Measurements from ENCODE around the gene ESR2. TPM values are rescaled to one million over a fixed set of nuclear protein-coding genes. Genes with fewer than 3 reads are reported as not detected.

Gene ESR2
- total and polyA plus RNA-seq, 4 experiments from 2014 or later = 0.12 to 0.59 TPM; not detected in 2

DNA sequence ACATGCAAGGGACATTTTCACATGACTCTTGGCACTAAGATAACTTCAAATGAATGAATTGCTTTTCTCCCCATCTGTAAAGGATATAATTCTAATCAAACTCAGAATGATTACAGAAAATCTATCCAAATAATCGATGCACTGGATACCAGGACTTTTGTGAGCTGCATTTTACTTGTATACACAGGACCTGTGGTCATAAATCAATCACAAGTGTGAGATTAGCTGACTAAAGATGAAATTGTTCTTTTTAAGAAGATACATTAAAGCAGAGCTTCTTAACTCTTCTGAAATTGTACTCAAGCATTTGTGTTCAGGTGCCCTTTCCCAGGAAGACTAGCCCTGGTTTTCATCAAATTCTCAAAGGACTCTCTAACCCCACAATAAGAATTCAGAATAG lies 66.3 kb downstream of the ESR2 start:
- Histone ChIP-seq H3K36me3 (ENCODE audit: insufficient read depth, low read length) (peaks cover 60% of the 10 kb centered on the region), H3K9me3 (ENCODE audit: control insufficient read depth in 1 of 2, low read length in 2 of 2) (no peaks in the 10 kb centered on the region), H3K27ac (ENCODE audit: low read depth, low read length) (no peak overlapping the region), H3K4me3 (ENCODE audit: low read length in 2 of 2) (no peak overlapping the region), H3K27me3 (ENCODE audit: insufficient read depth, low read length) (no peaks in the 10 kb centered on the region), H3K4me1 (ENCODE audit: insufficient read depth, low read length) (no peaks in the 10 kb centered on the region)
- ChIA-PET POLR2A (ENCODE audit: partially characterized antibody) (no interaction called here), CTCF (ENCODE audit: partially characterized antibody) (no interaction called here)
- no peak for DNase-seq
- no peaks in the 10 kb centered on the region for H3K4me1 Mint-ChIP-seq
- H3K27ac Mint-ChIP-seq = peak overlapping the region in 1 of 7 donors; percentile 42
- intact Hi-C loops (cut with micrococcal nuclease) = no loop called here
- no peaks in the 10 kb centered on the region for H3K27me3 Mint-ChIP-seq
- H3K4me3 Mint-ChIP-seq = no peak overlapping the region
- H3K36me3 Mint-ChIP-seq = peaks cover 47 to 72% of the 10 kb centered on the region in 2 donors
- H3K9me3 Mint-ChIP-seq = no peaks in the 10 kb centered on the region

DNA sequence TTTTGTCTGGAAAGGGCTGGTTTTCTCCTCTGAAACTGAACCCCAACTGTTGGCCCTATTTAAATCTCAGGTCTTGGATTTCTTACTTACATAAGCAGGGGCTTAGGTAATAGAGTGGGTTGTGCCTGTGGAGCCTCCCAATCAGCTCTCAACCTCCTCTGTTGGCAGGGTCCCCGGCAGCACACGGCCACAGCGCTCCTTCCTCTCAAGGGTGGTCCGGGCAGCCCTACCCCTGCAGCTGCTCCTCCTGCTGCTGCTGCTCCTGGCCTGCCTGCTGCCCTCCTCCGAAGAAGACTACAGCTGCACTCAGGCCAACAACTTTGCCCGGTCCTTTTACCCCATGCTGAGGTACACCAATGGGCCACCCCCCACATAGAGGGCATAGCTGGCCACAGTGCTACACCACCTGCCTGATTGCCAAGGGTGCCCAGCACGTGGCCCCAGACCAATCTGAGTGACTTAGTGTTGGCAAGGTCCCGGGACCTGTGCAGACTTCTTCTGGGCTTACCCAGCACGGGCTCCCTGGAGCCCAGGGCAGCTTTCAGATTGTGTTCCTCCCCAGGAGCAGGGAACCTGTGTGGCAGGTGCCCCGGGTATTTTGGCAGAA lies 68.9 kb downstream of the ESR2 start:
- no peak overlapping the region for H3K27ac ChIP-seq (ENCODE audit: low read depth, low read length)
- ChIA-PET POLR2A (ENCODE audit: partially characterized antibody) (no interaction called here), CTCF (ENCODE audit: partially characterized antibody) (no interaction called here)
- H3K36me3 ChIP-seq (ENCODE audit: insufficient read depth, low read length) = peaks cover 84% of the 10 kb centered on the region
- H3K4me3 ChIP-seq (ENCODE audit: low read length in 2 of 2) = no peak overlapping the region
- no peak for DNase-seq
- no peak overlapping the region for H3K4me3 Mint-ChIP-seq
- peak overlapping the region in 2 of 7 donors; percentile 17 to 57 for H3K27ac Mint-ChIP-seq
- H3K27me3 ChIP-seq (ENCODE audit: insufficient read depth, low read length) = no peaks in the 10 kb centered on the region
- H3K27me3 Mint-ChIP-seq = no peaks in the 10 kb centered on the region
- intact Hi-C loops (cut with micrococcal nuclease) = no loop called here
- H3K4me1 Mint-ChIP-seq = no peaks in the 10 kb centered on the region
- H3K9me3 Mint-ChIP-seq = no peaks in the 10 kb centered on the region
- no peaks in the 10 kb centered on the region for H3K9me3 ChIP-seq (ENCODE audit: control insufficient read depth in 1 of 2, low read length in 2 of 2)
- peaks cover 50 to 69% of the 10 kb centered on the region in 2 donors for H3K36me3 Mint-ChIP-seq
- H3K4me1 ChIP-seq (ENCODE audit: insufficient read depth, low read length) = no peaks in the 10 kb centered on the region

DNA sequence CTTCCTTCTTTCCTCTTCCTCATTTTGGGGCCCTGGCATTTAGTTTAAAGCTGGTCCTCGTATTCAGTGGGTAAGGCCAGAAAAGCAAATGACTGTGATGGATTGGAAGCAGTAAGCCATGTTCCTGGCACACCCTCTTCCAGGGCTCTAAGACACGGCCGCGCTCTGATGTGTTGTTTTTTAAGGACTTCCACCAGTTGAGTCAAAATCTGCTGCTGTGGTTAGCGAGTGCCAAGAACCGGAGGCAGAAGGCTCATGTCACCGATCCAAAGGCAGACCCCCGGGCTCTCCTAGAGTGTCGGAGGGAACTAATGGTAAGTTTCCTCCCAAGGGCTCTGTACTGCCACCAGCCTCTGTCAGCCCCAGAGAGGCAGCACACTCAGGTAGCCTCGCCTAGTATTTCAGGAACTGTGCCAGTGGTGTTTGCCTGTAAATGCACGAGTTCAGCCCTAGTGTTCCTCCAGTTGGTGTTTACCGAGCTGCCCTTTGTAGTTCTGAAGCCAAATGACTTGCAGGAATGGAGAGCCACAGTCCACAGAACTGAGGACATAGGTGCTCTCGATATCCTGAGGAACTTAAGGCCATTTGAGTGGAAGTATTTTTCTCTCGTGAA lies 72.7 kb downstream of the ESR2 start:
- DNase-seq = no peak
- no peak overlapping the region for H3K4me3 ChIP-seq (ENCODE audit: low read length in 2 of 2)
- Mint-ChIP-seq H3K36me3 (peaks cover 60 to 77% of the 10 kb centered on the region in 2 donors), H3K4me3 (no peak overlapping the region), H3K4me1 (peaks cover 0 to 4% (median 0%) of the 10 kb centered on the region in 4 donors), H3K27me3 (no peaks in the 10 kb centered on the region), H3K9me3 (no peaks in the 10 kb centered on the region), H3K27ac (peak overlapping the region in 6 of 7 donors; percentile 8 to 80 (median 55))
- H3K27me3 ChIP-seq (ENCODE audit: insufficient read depth, low read length) = no peaks in the 10 kb centered on the region
- POLR2A ChIA-PET (ENCODE audit: partially characterized antibody) = no interaction called here
- H3K36me3 ChIP-seq (ENCODE audit: insufficient read depth, low read length) = peaks cover 84% of the 10 kb centered on the region
- no peaks in the 10 kb centered on the region for H3K4me1 ChIP-seq (ENCODE audit: insufficient read depth, low read length)
- CTCF ChIA-PET (ENCODE audit: partially characterized antibody) = no interaction called here
- no peak overlapping the region for H3K27ac ChIP-seq (ENCODE audit: low read depth, low read length)
- no peaks in the 10 kb centered on the region for H3K9me3 ChIP-seq (ENCODE audit: control insufficient read depth in 1 of 2, low read length in 2 of 2)
- intact Hi-C loops (cut with micrococcal nuclease) = no loop called here

DNA sequence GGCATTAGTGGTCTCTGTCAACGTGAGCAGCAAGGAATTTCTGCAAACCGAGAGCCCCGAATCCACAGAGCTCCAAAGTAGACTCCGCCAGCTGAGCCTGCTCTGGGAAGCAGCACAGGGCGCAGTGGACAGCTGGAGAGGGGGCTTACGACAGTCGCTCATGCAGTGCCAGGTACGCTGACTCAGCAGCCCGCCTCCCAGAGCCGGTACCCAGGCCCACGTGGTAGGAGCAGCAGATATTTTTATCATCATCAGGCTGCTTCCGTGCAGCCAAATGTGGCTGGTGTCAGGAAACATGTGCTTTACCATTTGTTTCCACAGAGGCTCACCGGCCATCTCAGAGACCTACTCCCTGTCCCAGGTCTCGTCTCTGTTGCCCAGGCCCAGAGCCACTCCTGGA lies 73.7 kb downstream of the ESR2 start:
- Mint-ChIP-seq H3K4me3 (no peak overlapping the region), H3K4me1 (peaks cover 0 to 4% (median 0%) of the 10 kb centered on the region in 4 donors), H3K9me3 (no peaks in the 10 kb centered on the region), H3K27me3 (no peaks in the 10 kb centered on the region), H3K27ac (no peak overlapping the region), H3K36me3 (peaks cover 68 to 81% of the 10 kb centered on the region in 2 donors)
- CTCF ChIA-PET (ENCODE audit: partially characterized antibody) = no interaction called here
- intact Hi-C loops (cut with micrococcal nuclease) = no loop called here
- Histone ChIP-seq H3K9me3 (ENCODE audit: control insufficient read depth in 1 of 2, low read length in 2 of 2) (no peaks in the 10 kb centered on the region), H3K27ac (ENCODE audit: low read depth, low read length) (no peak overlapping the region), H3K27me3 (ENCODE audit: insufficient read depth, low read length) (no peaks in the 10 kb centered on the region), H3K36me3 (ENCODE audit: insufficient read depth, low read length) (peaks cover 90% of the 10 kb centered on the region), H3K4me3 (ENCODE audit: low read length in 2 of 2) (no peak overlapping the region), H3K4me1 (ENCODE audit: insufficient read depth, low read length) (no peaks in the 10 kb centered on the region)
- POLR2A ChIA-PET (ENCODE audit: partially characterized antibody) = no interaction called here
- DNase-seq = no peak

DNA sequence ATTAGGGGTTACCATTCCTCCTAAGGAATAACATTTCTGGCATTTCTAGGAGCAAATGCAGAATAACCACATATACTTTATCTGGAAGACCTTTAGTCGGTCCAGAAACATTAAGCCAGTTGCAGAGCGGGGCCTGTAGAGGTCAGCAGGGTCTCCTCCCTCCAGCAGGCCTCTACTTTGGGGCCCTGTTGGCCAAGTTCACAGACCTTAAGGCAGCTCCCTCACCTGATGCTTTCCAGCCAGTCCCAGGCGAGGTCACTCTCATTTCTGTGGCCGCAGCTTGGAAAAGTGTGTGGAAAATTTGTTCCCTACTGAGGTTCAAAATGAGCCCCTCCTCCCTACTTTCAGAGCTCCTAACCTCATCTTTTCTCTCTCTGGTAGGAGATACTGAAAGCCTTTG lies 74.1 kb downstream of the ESR2 start:
- no peak overlapping the region for H3K27ac Mint-ChIP-seq
- peaks cover 68 to 81% of the 10 kb centered on the region in 2 donors for H3K36me3 Mint-ChIP-seq
- no peaks in the 10 kb centered on the region for H3K9me3 ChIP-seq (ENCODE audit: control insufficient read depth in 1 of 2, low read length in 2 of 2)
- CTCF ChIA-PET (ENCODE audit: partially characterized antibody) = no interaction called here
- H3K36me3 ChIP-seq (ENCODE audit: insufficient read depth, low read length) = peaks cover 90% of the 10 kb centered on the region
- intact Hi-C loops (cut with micrococcal nuclease) = no loop called here
- H3K4me1 ChIP-seq (ENCODE audit: insufficient read depth, low read length) = no peaks in the 10 kb centered on the region
- no peak for DNase-seq
- peaks cover 0 to 2% (median 0%) of the 10 kb centered on the region in 8 donors for H3K9me3 Mint-ChIP-seq
- H3K4me3 Mint-ChIP-seq = no peak overlapping the region
- H3K4me1 Mint-ChIP-seq = peaks cover 0 to 4% (median 0%) of the 10 kb centered on the region in 4 donors
- no peak overlapping the region for H3K4me3 ChIP-seq (ENCODE audit: low read length in 2 of 2)
- H3K27ac ChIP-seq (ENCODE audit: low read depth, low read length) = no peak overlapping the region
- no peaks in the 10 kb centered on the region for H3K27me3 Mint-ChIP-seq
- no peaks in the 10 kb centered on the region for H3K27me3 ChIP-seq (ENCODE audit: insufficient read depth, low read length)
- POLR2A ChIA-PET (ENCODE audit: partially characterized antibody) = no interaction called here

DNA sequence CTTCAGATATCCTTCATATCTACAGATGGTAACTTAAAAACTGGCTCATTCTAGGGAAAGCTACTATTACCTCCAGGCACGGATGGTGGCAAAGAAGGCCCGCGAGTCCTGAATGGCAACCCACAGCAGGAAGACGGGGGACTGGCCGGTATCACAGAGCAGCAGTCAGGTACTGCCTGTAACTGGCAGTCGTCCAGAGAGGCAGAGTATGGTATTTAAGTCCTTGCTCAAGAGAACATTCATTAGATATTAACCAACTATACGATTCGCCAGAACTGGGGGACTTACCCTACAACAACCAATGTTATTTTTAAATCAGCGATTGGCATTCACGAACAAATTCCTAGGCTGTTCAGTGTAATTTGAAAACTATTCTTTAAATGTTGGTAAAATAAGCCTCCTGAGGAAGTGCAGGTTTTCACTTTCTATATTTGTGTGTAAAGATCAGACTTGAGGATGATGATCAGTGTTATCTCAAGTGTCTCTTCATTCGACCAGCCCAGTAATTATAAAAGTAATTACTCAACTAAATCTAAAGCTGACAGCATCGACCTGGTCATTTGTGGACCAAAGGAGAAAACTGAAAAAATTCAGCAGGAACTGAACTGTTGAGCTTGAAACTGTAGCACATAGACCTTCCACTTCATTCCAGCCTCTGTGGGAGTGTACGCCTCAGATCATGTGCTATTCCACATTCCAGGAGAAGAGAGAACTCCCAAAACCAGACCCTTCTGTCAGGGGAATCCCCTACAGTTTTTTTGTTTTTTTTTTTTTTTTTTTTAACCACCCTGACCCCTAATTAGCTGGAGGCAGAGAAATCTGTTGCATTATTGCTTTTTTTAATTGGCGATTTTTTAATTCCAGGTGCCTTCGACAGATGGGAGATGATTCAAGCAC lies 75.6 kb downstream of the ESR2 start:
- Mint-ChIP-seq H3K27me3 (no peaks in the 10 kb centered on the region), H3K27ac (peak overlapping the region in 5 of 7 donors; percentile 40 to 72 (median 61)), H3K4me3 (no peak overlapping the region), H3K4me1 (peaks cover 0 to 4% (median 0%) of the 10 kb centered on the region in 4 donors), H3K9me3 (peaks cover 0 to 2% (median 0%) of the 10 kb centered on the region in 8 donors), H3K36me3 (peaks cover 64 to 78% of the 10 kb centered on the region in 2 donors)
- intact Hi-C loops (cut with micrococcal nuclease) = no loop called here
- DNase-seq = no peak
- H3K4me1 ChIP-seq (ENCODE audit: insufficient read depth, low read length) = no peaks in the 10 kb centered on the region
- no peak overlapping the region for H3K4me3 ChIP-seq (ENCODE audit: low read length in 2 of 2)
- ChIA-PET POLR2A (ENCODE audit: partially characterized antibody) (interaction anchor here (0.6 kb wide), 1 partner anchor 312 kb away, joined by 3 read pairs; no protein-coding TSS in a partner anchor), CTCF (ENCODE audit: partially characterized antibody) (no interaction called here)
- H3K27ac ChIP-seq (ENCODE audit: low read depth, low read length) = no peak overlapping the region
- no peaks in the 10 kb centered on the region for H3K27me3 ChIP-seq (ENCODE audit: insufficient read depth, low read length)
- H3K9me3 ChIP-seq (ENCODE audit: control insufficient read depth in 1 of 2, low read length in 2 of 2) = no peaks in the 10 kb centered on the region
- peaks cover 90% of the 10 kb centered on the region for H3K36me3 ChIP-seq (ENCODE audit: insufficient read depth, low read length)

DNA sequence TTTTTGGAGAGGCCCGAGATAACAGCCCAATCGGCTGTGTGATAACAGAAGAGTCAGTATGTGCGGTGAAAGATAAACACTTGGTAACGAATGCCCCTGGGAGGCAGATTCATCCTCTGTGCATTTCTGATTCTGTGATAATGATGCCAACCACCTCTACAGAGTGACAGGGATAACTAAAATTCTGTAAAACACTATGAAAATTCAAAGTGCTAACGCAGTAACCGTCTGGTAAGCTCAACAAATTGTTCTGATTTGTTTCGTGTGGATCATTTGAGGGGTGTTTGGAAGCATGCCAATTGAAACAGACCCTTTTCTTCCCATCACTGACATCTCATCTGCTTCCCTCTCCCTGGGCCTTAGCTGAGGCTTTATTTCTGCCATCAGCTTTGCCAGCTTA lies 76.3 kb downstream of the ESR2 start:
- Histone ChIP-seq H3K36me3 (ENCODE audit: insufficient read depth, low read length) (peaks cover 89% of the 10 kb centered on the region), H3K9me3 (ENCODE audit: control insufficient read depth in 1 of 2, low read length in 2 of 2) (no peaks in the 10 kb centered on the region), H3K4me3 (ENCODE audit: low read length in 2 of 2) (no peak overlapping the region), H3K27ac (ENCODE audit: low read depth, low read length) (no peak overlapping the region), H3K27me3 (ENCODE audit: insufficient read depth, low read length) (no peaks in the 10 kb centered on the region), H3K4me1 (ENCODE audit: insufficient read depth, low read length) (no peaks in the 10 kb centered on the region)
- H3K27ac Mint-ChIP-seq = peak overlapping the region in 3 of 7 donors; percentile 6 to 72 (median 31)
- peaks cover 0 to 2% (median 0%) of the 10 kb centered on the region in 8 donors for H3K9me3 Mint-ChIP-seq
- H3K27me3 Mint-ChIP-seq = no peaks in the 10 kb centered on the region
- H3K36me3 Mint-ChIP-seq = peaks cover 61 to 78% of the 10 kb centered on the region in 2 donors
- H3K4me1 Mint-ChIP-seq = peaks cover 0 to 4% (median 0%) of the 10 kb centered on the region in 4 donors
- H3K4me3 Mint-ChIP-seq = no peak overlapping the region
- ChIA-PET CTCF (ENCODE audit: partially characterized antibody) (no interaction called here), POLR2A (ENCODE audit: partially characterized antibody) (no interaction called here)
- no peak for DNase-seq
- intact Hi-C loops (cut with micrococcal nuclease) = no loop called here
